NCI-H226 (cell line): Measurements from ENCODE around the gene ZNF830.
A peak's percentile ranks its signal among the peaks of the same experiment; 100 is the strongest.
"Not testable (repeated sequence)": the region's sequence is repeated elsewhere in the genome, so short reads cannot be mapped to it uniquely, and the experiment has no call there.

Experiments
- DNase-seq: peaks from one replicate; pipeline ENCODE4 v3.0.0-alpha.2; 2015

ZNF830 gene, protein sequence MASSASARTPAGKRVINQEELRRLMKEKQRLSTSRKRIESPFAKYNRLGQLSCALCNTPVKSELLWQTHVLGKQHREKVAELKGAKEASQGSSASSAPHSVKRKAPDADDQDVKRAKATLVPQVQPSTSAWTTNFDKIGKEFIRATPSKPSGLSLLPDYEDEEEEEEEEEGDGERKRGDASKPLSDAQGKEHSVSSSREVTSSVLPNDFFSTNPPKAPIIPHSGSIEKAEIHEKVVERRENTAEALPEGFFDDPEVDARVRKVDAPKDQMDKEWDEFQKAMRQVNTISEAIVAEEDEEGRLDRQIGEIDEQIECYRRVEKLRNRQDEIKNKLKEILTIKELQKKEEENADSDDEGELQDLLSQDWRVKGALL

DNA sequence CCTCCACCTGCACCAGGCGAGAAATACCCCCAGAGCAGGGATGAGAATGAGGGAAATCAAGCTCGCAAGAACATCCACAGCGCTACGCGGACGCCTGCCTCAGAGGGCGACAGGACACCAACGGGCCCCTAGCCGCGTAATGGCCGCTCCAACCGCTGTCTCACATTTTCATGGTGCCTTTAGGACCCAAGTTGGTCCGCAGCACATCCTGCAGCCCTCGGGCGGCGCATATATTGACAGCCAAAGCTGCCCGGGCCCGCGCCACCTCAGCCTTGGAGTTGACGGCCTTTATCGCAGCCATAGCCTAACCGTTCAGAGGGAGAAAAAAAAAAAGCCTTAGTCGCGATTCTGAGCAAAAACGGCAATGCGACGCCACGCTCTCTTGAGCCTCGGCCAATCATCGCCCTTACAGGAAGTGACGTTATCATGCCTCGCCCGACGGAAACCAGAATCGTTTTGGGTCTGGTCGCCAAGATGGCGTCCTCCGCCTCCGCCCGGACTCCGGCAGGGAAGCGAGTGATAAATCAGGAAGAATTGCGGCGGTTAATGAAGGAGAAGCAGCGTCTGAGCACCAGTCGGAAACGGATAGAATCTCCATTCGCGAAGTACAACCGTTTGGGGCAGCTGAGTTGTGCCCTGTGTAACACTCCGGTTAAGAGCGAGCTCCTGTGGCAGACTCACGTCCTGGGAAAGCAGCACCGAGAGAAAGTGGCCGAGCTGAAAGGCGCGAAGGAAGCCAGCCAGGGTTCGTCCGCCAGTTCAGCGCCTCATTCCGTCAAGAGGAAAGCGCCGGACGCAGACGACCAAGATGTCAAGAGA, at the start of gene ZNF830, which contains the start of gene CCT6B:
Gene ZNF830, plus strand, starts transcription at position 448 of the 819 bp plus-strand sequence. Its CDS starts 27 bp downstream, at position 475.
Gene CCT6B, minus strand, starts transcription at position 368 of the 819 bp plus-strand sequence. Its CDS starts 67 bp downstream, at position 301.
- DNase-seq, result peak; percentile 92

DNA sequence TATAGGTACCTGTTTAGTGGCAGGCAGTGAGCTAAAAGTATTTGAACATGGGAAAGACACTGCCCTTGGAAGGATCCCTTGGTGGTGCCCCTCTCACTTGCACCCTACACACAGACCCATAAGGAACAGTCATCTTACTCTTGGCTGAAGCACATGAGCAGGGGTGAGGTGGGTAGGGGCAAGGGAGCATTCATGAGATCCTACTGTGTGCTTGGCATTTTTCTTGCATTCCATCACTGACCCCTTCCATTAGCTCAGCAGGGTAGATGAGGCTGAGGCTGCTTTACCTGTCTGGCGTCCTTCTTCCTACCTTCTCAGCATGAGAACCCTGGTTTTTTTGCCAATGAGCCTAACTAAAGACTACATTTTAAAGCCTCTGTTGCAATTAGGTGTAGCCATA, 48.3 kb upstream of the ZNF830 start:
- no peak for DNase-seq

GRCh38 chr17:34916120-34916519, 45.2 kb upstream of the ZNF830 start:
- DNase-seq, result no peak

DNA sequence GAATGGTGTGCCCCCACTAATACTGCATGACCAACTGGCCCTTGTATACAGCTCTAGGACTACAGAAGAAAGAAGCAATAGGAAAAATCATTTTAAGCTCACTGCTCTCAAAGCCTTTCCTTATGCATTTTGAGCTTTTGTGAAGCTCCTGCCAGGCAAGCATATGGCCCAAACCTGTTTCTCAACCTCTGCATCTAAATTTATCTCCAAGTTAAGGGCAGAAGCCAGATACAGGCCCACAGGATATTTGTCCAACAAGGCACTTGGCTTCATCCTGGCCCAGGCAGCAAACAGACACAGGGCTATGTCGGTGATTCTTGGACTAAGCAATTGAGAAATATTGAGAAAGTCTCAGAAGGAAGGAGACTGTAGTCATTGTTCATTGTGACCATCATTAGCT, 44.0 kb upstream of the ZNF830 start:
- DNase-seq, result no peak

DNA sequence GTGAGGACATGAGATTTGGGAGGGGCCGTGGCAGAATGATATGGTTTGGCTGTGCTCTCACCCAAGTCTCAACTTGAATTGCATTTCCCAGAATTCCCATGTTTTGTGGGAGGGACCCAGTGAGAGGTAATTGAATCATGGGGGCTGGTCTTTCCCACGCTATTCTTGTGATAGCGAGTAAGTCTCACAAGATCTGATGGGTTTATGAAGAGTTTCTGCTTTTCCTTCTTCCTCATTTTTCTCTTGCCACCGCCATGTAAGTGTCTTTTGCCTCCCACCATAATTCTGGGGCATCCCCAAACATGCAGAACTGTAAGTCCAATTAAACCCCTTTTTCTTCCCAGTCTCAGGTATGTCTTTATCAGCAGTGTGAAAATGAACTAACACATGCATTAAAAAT, 40.7 kb upstream of the ZNF830 start:
- DNase-seq, result no peak

GRCh38 chr17:34926661-34927060, 34.7 kb upstream of the ZNF830 start:
- DNase-seq, result no peak

- no peak for DNase-seq
Observed at GRCh38 chr17:34930283-34930682, 31.1 kb upstream of the ZNF830 start.

DNA sequence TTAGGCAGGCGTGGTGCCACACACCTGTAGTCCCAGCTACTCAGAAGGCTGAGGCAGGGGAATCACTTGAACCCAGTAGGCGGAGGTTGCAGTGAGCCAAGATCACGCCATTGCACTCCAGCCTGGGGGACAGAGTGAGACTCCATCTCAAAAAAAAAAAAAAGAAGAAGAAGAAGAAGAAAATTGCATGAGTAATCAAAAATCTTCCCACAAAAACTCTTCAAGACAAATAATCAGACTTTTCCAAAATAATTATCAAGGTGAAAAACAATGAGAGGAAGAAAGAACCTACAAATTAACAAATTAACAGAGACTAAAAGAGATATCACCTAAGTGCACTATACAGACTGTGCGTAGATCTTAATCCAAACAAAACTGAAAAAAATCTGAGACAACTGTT, 10.6 kb upstream of the ZNF830 start:
- not testable (repeated sequence) for DNase-seq

- DNase-seq, result no peak
Observed at GRCh38 chr17:34958438-34958837, 2.9 kb upstream of the ZNF830 start.

DNA sequence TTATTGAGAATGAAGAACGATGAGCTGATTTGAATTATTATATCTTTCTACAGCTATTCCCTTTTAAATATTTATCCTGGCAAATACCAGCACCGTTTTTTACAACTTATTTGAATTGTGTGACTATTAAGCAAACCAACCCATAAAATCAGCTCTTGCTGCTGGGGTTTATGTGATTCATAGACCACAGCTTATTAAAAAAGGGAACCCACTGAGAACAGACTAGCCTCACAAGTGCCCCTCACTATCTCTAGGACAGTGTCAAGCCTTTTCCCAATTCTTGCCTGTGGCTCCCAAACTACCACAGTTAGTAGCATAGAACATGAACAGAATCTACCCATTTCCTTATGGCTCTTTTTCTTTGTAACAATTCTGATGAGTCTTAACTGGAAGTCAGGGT, 12.8 kb downstream of the ZNF830 start:
- no peak for DNase-seq

GRCh38 chr17:34974794-34975785, 13.8 kb downstream of the ZNF830 start:
- no peak for DNase-seq

GRCh38 chr17:34979153-34979552, 17.8 kb downstream of the ZNF830 start:
- no peak for DNase-seq

- no peak for DNase-seq
Observed at GRCh38 chr17:34979650-34980352, 18.5 kb downstream of the ZNF830 start.

DNA sequence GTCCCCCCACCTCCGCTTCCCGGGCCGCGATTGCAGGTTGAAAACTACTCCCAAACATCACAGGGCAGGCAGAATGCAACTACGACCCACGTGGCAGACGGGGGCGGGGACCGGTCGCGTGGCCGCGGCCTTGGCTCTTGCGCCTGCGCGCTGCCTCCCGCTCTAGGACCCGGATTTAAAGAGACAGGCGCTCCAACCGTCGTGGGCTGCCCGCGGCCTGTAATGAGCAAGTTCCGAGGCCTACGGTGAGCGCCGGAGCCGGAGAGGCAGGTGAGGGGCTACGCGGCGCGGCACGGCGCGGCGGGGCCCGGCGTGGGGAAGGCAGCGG, 19.0 kb downstream of the ZNF830 start, which contains the start of gene LIG3:
Gene LIG3, plus strand, starts transcription at position 160 of the 328 bp plus-strand sequence. CDS start 2,494 bp downstream, outside the sequence.
- peak; percentile 79 for DNase-seq

DNA sequence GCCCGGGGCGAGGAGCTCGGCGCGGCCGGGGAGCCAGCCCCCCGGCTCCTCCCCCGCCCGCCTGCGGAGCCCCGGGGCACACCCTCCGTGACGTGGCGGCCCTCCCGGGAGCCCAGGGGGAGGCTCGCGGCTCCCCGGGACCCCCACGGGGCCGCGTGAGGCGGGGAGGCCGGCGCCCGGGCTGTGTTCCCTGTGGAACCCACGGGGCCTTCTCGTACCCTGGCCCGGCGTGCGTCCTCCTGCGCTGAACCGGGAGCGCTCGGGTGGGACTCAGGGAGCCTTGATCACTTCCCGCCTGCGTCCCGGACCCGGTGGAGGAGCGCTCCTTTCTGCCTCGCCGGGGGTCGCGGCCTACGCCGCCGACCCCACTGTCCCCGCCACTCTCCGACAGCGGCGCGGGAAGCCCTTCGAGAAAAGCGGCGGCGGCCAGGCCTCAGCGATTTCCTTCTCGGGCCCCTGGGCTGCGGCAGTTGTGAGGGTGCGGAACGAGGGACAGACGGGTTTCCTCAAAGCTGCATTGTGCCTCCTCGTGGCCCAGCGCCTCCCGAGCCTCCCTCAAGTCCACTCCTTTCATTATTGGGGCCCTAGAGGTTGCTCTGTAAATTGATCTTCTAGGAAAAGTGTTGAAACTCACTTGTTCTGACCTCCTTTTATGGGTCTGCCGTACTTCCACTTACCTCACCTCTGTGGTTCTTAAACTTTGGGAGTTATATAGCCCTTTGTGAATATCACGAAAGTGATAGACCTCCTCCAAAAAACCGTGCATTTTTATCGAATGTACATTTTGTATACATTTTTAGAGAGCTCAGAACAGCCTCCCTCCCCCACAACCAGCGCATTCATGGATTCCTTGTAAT, 19.6 kb downstream of the ZNF830 start:
- DNase-seq, result peak; percentile 69

- DNase-seq, result no peak
Observed at GRCh38 chr17:34981538-34982241, 20.4 kb downstream of the ZNF830 start.

GRCh38 chr17:34987232-34987631, 25.9 kb downstream of the ZNF830 start:
- no peak for DNase-seq

DNA sequence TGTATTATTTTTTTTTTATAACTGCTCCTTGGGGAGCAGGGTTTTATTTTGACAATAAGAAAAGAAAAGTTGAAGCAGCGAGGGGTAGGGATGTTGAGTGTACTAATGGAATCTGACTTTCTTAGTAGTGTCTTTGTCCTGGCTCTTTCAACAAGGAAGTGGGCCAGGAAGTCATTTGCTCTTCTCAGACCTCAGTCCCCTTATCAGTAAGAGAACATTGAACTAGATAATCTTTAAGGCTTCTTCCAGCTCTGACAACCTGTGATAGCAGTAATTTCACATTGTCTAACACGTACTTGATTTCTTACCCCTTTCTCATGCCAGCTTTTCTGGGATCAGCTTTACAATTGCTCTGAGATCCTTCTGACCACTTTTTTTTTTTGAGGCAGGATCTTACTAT, 27.3 kb downstream of the ZNF830 start:
- DNase-seq, result no peak

- no peak for DNase-seq
Observed at GRCh38 chr17:34989473-34989872, 28.1 kb downstream of the ZNF830 start.

DNA sequence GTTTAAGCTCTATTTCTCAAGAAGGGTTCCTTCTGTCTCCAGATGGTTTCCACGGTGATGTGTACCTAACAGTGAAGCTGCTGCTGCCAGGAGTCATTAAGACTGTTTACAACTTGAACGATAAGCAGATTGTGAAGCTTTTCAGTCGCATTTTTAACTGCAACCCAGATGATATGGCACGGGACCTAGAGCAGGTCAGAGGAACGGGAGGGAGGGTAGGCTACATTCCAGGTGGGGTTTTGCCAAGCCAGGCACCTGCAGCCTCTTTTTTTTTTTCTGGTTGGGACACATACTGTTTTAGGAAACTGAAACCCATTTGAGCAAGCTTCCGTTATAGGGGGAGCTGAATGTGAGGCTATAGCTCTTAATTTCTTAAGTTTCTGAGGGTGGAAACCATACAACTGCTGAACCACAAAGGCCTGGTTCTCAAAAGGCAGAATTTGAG, 29.6 kb downstream of the ZNF830 start:
- DNase-seq, result no peak
